HEK293 (cell line): ENCODE measurements around the gene HTR1D.

Experiments used
- EGR2 ChIP-seq: fragments of 450-650 bp; formaldehyde crosslinking; IDR thresholded peaks from 2 replicates; pipeline ENCODE4 v1.5.1; 2016; ENCODE audit warnings: low read depth, missing biosample characterization, missing genetic modification characterization
- HOXC10 ChIP-seq: sonication (generic); formaldehyde crosslinking; IDR thresholded peaks from 2 replicates; pipeline ENCODE4 v1.8.1; 2023; ENCODE audit warnings: mild to moderate bottlenecking, missing genetic modification reagents
- HOXD13 ChIP-seq: sonication (generic); formaldehyde crosslinking; IDR thresholded peaks from 2 replicates; pipeline ENCODE4 v1.8.0; 2022; ENCODE audit warnings: missing genetic modification reagents, borderline replicate concordance
- IKZF3 ChIP-seq: fragments of 450-650 bp; IDR thresholded peaks from 2 replicates; pipeline ENCODE4 v1.5.0; 2018; ENCODE audit warnings: missing biosample characterization, mild to moderate bottlenecking, missing genetic modification characterization, moderate library complexity
- MYNN ChIP-seq: fragments of 450-650 bp; formaldehyde crosslinking; IDR thresholded peaks from 2 replicates; pipeline ENCODE4 v1.5.1; 2016; ENCODE audit warnings: missing biosample characterization, missing genetic modification characterization, borderline replicate concordance
- PRDM1 ChIP-seq: fragments of 450-650 bp; formaldehyde crosslinking; IDR thresholded peaks from 2 replicates; pipeline ENCODE4; 2016; ENCODE audit warnings: missing biosample characterization, missing genetic modification characterization
- SCRT2 ChIP-seq: fragments of 450-650 bp; formaldehyde crosslinking; IDR thresholded peaks from 2 replicates; pipeline ENCODE4 v1.5.1; 2016; ENCODE audit warnings: missing biosample characterization, missing genetic modification characterization
- SP2 ChIP-seq: fragments of 450-650 bp; formaldehyde crosslinking; IDR thresholded peaks from 2 replicates; pipeline ENCODE4 v1.5.1; 2016; ENCODE audit warnings: missing biosample characterization, missing genetic modification characterization
- WT1 ChIP-seq: fragments of 450-650 bp; formaldehyde crosslinking; IDR thresholded peaks from 2 replicates; pipeline ENCODE4 v1.5.1; 2016; ENCODE audit warnings: missing biosample characterization, missing genetic modification characterization
- ZBTB8A ChIP-seq: fragments of 450-650 bp; formaldehyde crosslinking; IDR thresholded peaks from 2 replicates; pipeline ENCODE4 v1.5.1; 2016; ENCODE audit warnings: missing biosample characterization, missing genetic modification characterization
- ZFP3 ChIP-seq: fragments of 450-650 bp; formaldehyde crosslinking; IDR thresholded peaks from 2 replicates; pipeline ENCODE4 v1.5.1; 2016; ENCODE audit warnings: low read depth, missing biosample characterization, missing genetic modification characterization
- ZNF133 ChIP-seq: fragments of 450-650 bp; formaldehyde crosslinking; IDR thresholded peaks from 2 replicates; pipeline ENCODE4 v1.5.1; 2016; ENCODE audit warnings: missing biosample characterization, missing genetic modification characterization
- ZNF138 ChIP-seq: fragments of 450-650 bp; formaldehyde crosslinking; IDR thresholded peaks from 2 replicates; pipeline ENCODE4 v1.5.1; 2016; ENCODE audit warnings: missing biosample characterization, missing genetic modification characterization, borderline replicate concordance
- ZNF16 ChIP-seq: fragments of 450-650 bp; formaldehyde crosslinking; IDR thresholded peaks from 2 replicates; pipeline ENCODE4 v1.5.1; 2016; ENCODE audit warnings: low read depth, missing biosample characterization, missing genetic modification characterization
- ZNF324 ChIP-seq: fragments of 450-650 bp; formaldehyde crosslinking; IDR thresholded peaks from 2 replicates; pipeline ENCODE4 v1.5.1; 2016; ENCODE audit warnings: missing biosample characterization, missing genetic modification characterization
- ZNF335 ChIP-seq: fragments of 450-650 bp; formaldehyde crosslinking; conservative IDR thresholded peaks from 2 replicates; pipeline ENCODE4 v1.5.1; 2016; ENCODE audit warnings: missing biosample characterization, missing genetic modification characterization
- ZNF350 ChIP-seq: fragments of 450-650 bp; formaldehyde crosslinking; IDR thresholded peaks from 2 replicates; pipeline ENCODE4 v1.5.0; 2017; ENCODE audit warnings: missing biosample characterization, mild to moderate bottlenecking, missing genetic modification characterization
- ZNF473 ChIP-seq: fragments of 450-650 bp; formaldehyde crosslinking; IDR thresholded peaks from 2 replicates; pipeline ENCODE4 v1.5.1; 2017; ENCODE audit warnings: missing biosample characterization, missing genetic modification characterization
- ZNF530 ChIP-seq: fragments of 450-650 bp; formaldehyde crosslinking; IDR thresholded peaks from 2 replicates; pipeline ENCODE4 v1.5.1; 2016; ENCODE audit warnings: low read depth, missing biosample characterization, missing genetic modification characterization
- ZNF610 ChIP-seq: fragments of 450-650 bp; formaldehyde crosslinking; IDR thresholded peaks from 2 replicates; pipeline ENCODE4 v1.5.1; 2016; ENCODE audit warnings: missing biosample characterization, missing genetic modification characterization, borderline replicate concordance
- ZNF621 ChIP-seq: fragments of 450-650 bp; formaldehyde crosslinking; IDR thresholded peaks from 2 replicates; pipeline ENCODE4 v1.5.1; 2017; ENCODE audit warnings: missing biosample characterization, missing genetic modification characterization
- ZNF639 ChIP-seq: fragments of 450-650 bp; formaldehyde crosslinking; IDR thresholded peaks from 2 replicates; pipeline ENCODE4 v1.5.1; 2016; ENCODE audit warnings: missing biosample characterization, missing genetic modification characterization
- ZNF776 ChIP-seq: fragments of 450-650 bp; formaldehyde crosslinking; IDR thresholded peaks from 2 replicates; pipeline ENCODE4 v1.5.0; 2017; ENCODE audit warnings: missing biosample characterization, missing genetic modification characterization, borderline replicate concordance
- ZSCAN18 ChIP-seq: fragments of 450-650 bp; formaldehyde crosslinking; IDR thresholded peaks from 2 replicates; pipeline ENCODE4 v1.5.1; 2016; ENCODE audit warnings: missing biosample characterization, missing genetic modification characterization
- TF ChIP-seq, protein P1 (sequence below): fragments of 450-650 bp; formaldehyde crosslinking; IDR thresholded peaks from 2 replicates; pipeline ENCODE4 v1.5.1; 2017; ENCODE audit warnings: missing biosample characterization, missing genetic modification characterization
- TF ChIP-seq, protein P2 (sequence below): fragments of 450-650 bp; formaldehyde crosslinking; IDR thresholded peaks from 2 replicates; pipeline ENCODE4 v1.5.1; 2016; ENCODE audit warnings: missing biosample characterization, missing genetic modification characterization, low read depth
- TF ChIP-seq, protein P3 (sequence below): fragments of 450-650 bp; formaldehyde crosslinking; IDR thresholded peaks from 2 replicates; pipeline ENCODE4 v1.5.1; 2017; ENCODE audit warnings: missing biosample characterization, mild to moderate bottlenecking, missing genetic modification characterization, moderate library complexity
- TF ChIP-seq, protein P4 (sequence below): fragments of 450-650 bp; formaldehyde crosslinking; IDR thresholded peaks from 2 replicates; pipeline ENCODE4 v1.5.1; 2016; ENCODE audit warnings: missing biosample characterization, missing genetic modification characterization
- TF ChIP-seq, protein P5 (sequence below): IDR thresholded peaks from 2 replicates; pipeline ENCODE4 v1.6.1; 2011; ENCODE audit warnings: mild to moderate bottlenecking, low read depth, low read length, borderline replicate concordance
- TF ChIP-seq, protein P6 (sequence below): fragments of 450-650 bp; formaldehyde crosslinking; IDR thresholded peaks from 2 replicates; pipeline ENCODE4 v1.5.1; 2016; ENCODE audit warnings: missing biosample characterization, missing genetic modification characterization

HTR1D gene

GRCh38 chr1:23217421-23218115 is at the start of gene HTR1D (continued):
- TF ChIP-seq, protein P1, sequence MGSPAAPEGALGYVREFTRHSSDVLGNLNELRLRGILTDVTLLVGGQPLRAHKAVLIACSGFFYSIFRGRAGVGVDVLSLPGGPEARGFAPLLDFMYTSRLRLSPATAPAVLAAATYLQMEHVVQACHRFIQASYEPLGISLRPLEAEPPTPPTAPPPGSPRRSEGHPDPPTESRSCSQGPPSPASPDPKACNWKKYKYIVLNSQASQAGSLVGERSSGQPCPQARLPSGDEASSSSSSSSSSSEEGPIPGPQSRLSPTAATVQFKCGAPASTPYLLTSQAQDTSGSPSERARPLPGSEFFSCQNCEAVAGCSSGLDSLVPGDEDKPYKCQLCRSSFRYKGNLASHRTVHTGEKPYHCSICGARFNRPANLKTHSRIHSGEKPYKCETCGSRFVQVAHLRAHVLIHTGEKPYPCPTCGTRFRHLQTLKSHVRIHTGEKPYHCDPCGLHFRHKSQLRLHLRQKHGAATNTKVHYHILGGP, result no peak
- peak; percentile 88; the same call in 1 of the 2 replicates for TF ChIP-seq ZNF610 (tag by site-specific recombination)
- TF ChIP-seq, protein P2, sequence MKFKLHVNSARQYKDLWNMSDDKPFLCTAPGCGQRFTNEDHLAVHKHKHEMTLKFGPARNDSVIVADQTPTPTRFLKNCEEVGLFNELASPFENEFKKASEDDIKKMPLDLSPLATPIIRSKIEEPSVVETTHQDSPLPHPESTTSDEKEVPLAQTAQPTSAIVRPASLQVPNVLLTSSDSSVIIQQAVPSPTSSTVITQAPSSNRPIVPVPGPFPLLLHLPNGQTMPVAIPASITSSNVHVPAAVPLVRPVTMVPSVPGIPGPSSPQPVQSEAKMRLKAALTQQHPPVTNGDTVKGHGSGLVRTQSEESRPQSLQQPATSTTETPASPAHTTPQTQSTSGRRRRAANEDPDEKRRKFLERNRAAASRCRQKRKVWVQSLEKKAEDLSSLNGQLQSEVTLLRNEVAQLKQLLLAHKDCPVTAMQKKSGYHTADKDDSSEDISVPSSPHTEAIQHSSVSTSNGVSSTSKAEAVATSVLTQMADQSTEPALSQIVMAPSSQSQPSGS (tag by site-specific recombination), result no peak
- no peak for TF ChIP-seq ZNF639
- TF ChIP-seq HOXD13 (CRISPR knock-in tag), result no peak
- TF ChIP-seq WT1 (tag by site-specific recombination), result 0 out of 2 replicates have a peak, but pooled peaks have one; percentile 8
- no peak for TF ChIP-seq ZNF324 (tag by site-specific recombination)
- peak; percentile 80 for TF ChIP-seq ZNF335 (tag by site-specific recombination)
- TF ChIP-seq ZNF530 (tag by site-specific recombination), result no peak
- no peak for TF ChIP-seq MYNN (tag by site-specific recombination)
- no peak for TF ChIP-seq ZSCAN18 (tag by site-specific recombination)
- TF ChIP-seq, protein P3, sequence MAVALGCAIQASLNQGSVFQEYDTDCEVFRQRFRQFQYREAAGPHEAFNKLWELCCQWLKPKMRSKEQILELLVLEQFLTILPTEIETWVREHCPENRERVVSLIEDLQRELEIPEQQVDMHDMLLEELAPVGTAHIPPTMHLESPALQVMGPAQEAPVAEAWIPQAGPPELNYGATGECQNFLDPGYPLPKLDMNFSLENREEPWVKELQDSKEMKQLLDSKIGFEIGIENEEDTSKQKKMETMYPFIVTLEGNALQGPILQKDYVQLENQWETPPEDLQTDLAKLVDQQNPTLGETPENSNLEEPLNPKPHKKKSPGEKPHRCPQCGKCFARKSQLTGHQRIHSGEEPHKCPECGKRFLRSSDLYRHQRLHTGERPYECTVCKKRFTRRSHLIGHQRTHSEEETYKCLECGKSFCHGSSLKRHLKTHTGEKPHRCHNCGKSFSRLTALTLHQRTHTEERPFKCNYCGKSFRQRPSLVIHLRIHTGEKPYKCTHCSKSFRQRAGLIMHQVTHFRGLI, result no peak
- TF ChIP-seq HOXC10, result no peak
- TF ChIP-seq SP2 (tag by site-specific recombination), result peak; percentile 67
- no peak for TF ChIP-seq ZNF16 (tag by site-specific recombination)
- TF ChIP-seq EGR2, result 0 out of 2 replicates have a peak, but pooled peaks have one; percentile 5
- TF ChIP-seq ZBTB8A (tag by site-specific recombination), result no peak
- no peak for TF ChIP-seq ZNF776 (tag by site-specific recombination)
- no peak for TF ChIP-seq ZNF350 (tag by site-specific recombination)
- peak; percentile 49; the same call in 1 of the 2 replicates for TF ChIP-seq IKZF3 (tag by site-specific recombination)
- TF ChIP-seq, protein P4, sequence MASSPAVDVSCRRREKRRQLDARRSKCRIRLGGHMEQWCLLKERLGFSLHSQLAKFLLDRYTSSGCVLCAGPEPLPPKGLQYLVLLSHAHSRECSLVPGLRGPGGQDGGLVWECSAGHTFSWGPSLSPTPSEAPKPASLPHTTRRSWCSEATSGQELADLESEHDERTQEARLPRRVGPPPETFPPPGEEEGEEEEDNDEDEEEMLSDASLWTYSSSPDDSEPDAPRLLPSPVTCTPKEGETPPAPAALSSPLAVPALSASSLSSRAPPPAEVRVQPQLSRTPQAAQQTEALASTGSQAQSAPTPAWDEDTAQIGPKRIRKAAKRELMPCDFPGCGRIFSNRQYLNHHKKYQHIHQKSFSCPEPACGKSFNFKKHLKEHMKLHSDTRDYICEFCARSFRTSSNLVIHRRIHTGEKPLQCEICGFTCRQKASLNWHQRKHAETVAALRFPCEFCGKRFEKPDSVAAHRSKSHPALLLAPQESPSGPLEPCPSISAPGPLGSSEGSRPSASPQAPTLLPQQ (tag by site-specific recombination), result no peak
- TF ChIP-seq, protein P5, sequence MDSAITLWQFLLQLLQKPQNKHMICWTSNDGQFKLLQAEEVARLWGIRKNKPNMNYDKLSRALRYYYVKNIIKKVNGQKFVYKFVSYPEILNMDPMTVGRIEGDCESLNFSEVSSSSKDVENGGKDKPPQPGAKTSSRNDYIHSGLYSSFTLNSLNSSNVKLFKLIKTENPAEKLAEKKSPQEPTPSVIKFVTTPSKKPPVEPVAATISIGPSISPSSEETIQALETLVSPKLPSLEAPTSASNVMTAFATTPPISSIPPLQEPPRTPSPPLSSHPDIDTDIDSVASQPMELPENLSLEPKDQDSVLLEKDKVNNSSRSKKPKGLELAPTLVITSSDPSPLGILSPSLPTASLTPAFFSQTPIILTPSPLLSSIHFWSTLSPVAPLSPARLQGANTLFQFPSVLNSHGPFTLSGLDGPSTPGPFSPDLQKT, result no peak
- no peak for TF ChIP-seq PRDM1
- TF ChIP-seq, protein P6, sequence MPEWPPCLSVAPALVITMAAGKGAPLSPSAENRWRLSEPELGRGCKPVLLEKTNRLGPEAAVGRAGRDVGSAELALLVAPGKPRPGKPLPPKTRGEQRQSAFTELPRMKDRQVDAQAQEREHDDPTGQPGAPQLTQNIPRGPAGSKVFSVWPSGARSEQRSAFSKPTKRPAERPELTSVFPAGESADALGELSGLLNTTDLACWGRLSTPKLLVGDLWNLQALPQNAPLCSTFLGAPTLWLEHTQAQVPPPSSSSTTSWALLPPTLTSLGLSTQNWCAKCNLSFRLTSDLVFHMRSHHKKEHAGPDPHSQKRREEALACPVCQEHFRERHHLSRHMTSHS (tag by site-specific recombination), result no peak
- no peak for TF ChIP-seq ZNF138 (tag by site-specific recombination)
- TF ChIP-seq ZNF473 (tag by site-specific recombination), result no peak
- TF ChIP-seq ZNF621 (tag by site-specific recombination), result no peak
- TF ChIP-seq SCRT2 (tag by site-specific recombination), result peak; percentile 98
- no peak for TF ChIP-seq ZFP3 (tag by site-specific recombination)
- TF ChIP-seq ZNF133, result no peak
